PC-9 (cell line): ENCODE measurements around the gene CA6. TPM values are rescaled to one million over a fixed set of nuclear protein-coding genes. Genes with fewer than 3 reads are reported as not detected.
A peak's percentile ranks its signal among the peaks of the same experiment; 100 is the strongest.

Experiments used
- BruUV-seq: library from RNA; stranded (reverse); fragments of 400-500 nt; replicated peaks from 2 replicates; lab custom pipeline; 2021; lab: Mats Ljungman, UMichigan
- CTCF ChIA-PET: fragments of 300-600 bp; sonication (Branson Sonifier 250); formaldehyde crosslinking; loops from one replicate; lab custom pipeline; 2022; ENCODE audit warnings: antibody characterized with exemption; lab: Charles Lee
- POLR2A ChIA-PET: fragments of 300-600 bp; sonication (Branson Sonifier 250); formaldehyde crosslinking; loops from one replicate; lab custom pipeline; 2022; ENCODE audit warnings: antibody characterized with exemption; ENCODE audit not compliant: unreplicated experiment; lab: Charles Lee
- DNase-seq, 2 experiments: peaks; one replicate each; pipeline versions ENCODE4 v3.0.0 to v3.0.0-alpha.2; 2015 to 2022; ENCODE audit warnings: mixed read lengths in 1 of 2
- H2AFZ ChIP-seq: fragments of 200-600 bp; sonication (generic); 2 replicates; pipeline ENCODE4 v1.8.1; 2017; ENCODE audit warnings: antibody characterized with exemption
- H3F3A ChIP-seq: fragments of 200-600 bp; sonication (generic); 2 replicates; pipeline ENCODE4 v1.8.1; 2017; ENCODE audit warnings: antibody characterized with exemption, mild to moderate bottlenecking, low read depth; ENCODE audit not compliant: insufficient read depth
- H3K27ac ChIP-seq: fragments of 200-600 bp; sonication (generic); 2 replicates; pipeline ENCODE4 v1.6.1; 2016; ENCODE audit warnings: mixed run types
- H3K27me3 ChIP-seq: fragments of 200-600 bp; sonication (generic); 2 replicates; pipeline ENCODE4 v1.6.1; 2016; ENCODE audit warnings: low read depth, mixed run types; ENCODE audit not compliant: insufficient read depth
- H3K36me3 ChIP-seq: fragments of 200-600 bp; sonication (generic); 2 replicates; pipeline ENCODE4 v1.6.1; 2016; ENCODE audit warnings: low read depth, mixed run types
- H3K4me1 ChIP-seq: fragments of 200-600 bp; sonication (generic); replicated peaks from 2 replicates; pipeline ENCODE4 v1.6.1; 2016; ENCODE audit warnings: mixed run types; ENCODE audit not compliant: insufficient read depth
- H3K4me2 ChIP-seq: fragments of 200-600 bp; sonication (generic); 2 replicates; pipeline ENCODE4 v1.6.1; 2017; ENCODE audit warnings: mixed run types
- H3K4me3 ChIP-seq: fragments of 200-600 bp; sonication (generic); 2 replicates; pipeline ENCODE4 v1.6.1; 2016; ENCODE audit warnings: mixed run types
- H3K79me2 ChIP-seq: fragments of 200-600 bp; sonication (generic); 2 replicates; pipeline ENCODE4 v1.6.1; 2017; ENCODE audit warnings: low read depth, mixed run types
- H3K9me2 ChIP-seq: fragments of 200-600 bp; sonication (generic); 2 replicates; pipeline ENCODE4 v1.8.1; 2017; ENCODE audit warnings: mild to moderate bottlenecking; ENCODE audit not compliant: insufficient read depth
- H3K9me3 ChIP-seq: fragments of 200-600 bp; sonication (generic); 2 replicates; pipeline ENCODE4 v1.8.1; 2016; ENCODE audit warnings: low read depth; ENCODE audit not compliant: insufficient read depth
- H4K20me1 ChIP-seq: fragments of 200-600 bp; sonication (generic); 2 replicates; pipeline ENCODE4 v1.8.1; 2017; ENCODE audit not compliant: insufficient read depth
- EZH2 ChIP-seq: fragments of 200-600 bp; sonication (generic); IDR thresholded peaks from 2 replicates; pipeline ENCODE4 v1.8.0; 2017; ENCODE audit warnings: antibody characterized with exemption, low read depth
- intact Hi-C: fragments of 100-400 bp; cut with micrococcal nuclease; formaldehyde crosslinking; loops from one replicate; pipeline ENCODE4 v1.10.0; 2022; ENCODE audit not compliant: unreplicated experiment
- total RNA-seq: library from RNA; stranded (reverse); gene quantifications from 2 replicates; pipeline ENCODE4 v1.2.3, GENCODE V29; 2021
- TF ChIP-seq, protein P1 (sequence below): fragments of 200-600 bp; sonication (generic); conservative IDR thresholded peaks from 2 replicates; pipeline ENCODE4 v1.6.1; 2017; ENCODE audit warnings: mixed run types, antibody characterized with exemption, mild to moderate bottlenecking, moderate library complexity

CA6 gene
- total RNA-seq, 1 experiment from 2014 or later, result not detected

DNA sequence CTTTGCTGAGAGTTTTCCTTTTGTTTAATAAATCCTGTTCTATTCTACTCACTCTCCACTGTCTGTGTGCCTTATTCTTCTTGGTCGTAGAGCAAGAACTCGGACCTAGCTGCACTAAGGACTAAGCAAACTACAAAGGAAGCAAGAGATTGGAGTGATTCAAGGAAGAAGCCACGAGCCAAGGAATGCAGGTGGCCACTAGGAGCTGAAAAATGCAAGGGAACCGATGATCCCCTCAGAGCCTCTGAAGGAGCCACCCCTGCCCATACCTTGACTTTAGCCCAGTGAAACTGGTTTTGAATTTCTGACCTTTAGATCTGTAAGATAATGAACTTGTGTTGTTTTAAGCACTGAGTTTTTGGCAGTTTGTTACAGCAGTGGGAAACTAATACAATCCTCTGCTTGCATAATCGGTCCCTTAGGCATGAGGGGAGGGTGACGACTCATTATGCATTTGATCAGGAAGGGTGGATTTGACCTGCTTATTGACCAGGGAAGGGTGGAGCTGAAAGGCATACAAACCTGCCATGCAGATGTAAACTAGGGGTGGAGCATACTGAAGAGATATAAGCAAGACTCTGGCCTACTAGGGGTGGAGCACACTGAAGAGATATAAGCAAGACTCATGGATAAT lies 6.2 kb upstream of the CA6 start:
- Histone ChIP-seq H3K4me3 (no peak overlapping the region), H4K20me1 (no peaks in the 10 kb centered on the region), H3K79me2 (no peaks in the 10 kb centered on the region), H3K4me1 (0 out of 2 replicates have a peak, but pooled peaks cover 4% of the 10 kb centered on the region), H3K9me2 (no peaks in the 10 kb centered on the region), H3K36me3 (no peaks in the 10 kb centered on the region), H3K27ac (peak overlapping the region; percentile 54), H3F3A (peaks cover 13% of the 10 kb centered on the region; the same call in 1 of the 2 replicates), H3K9me3 (0 out of 2 replicates have a peak, but pooled peaks cover 9% of the 10 kb centered on the region), H3K27me3 (no peaks in the 10 kb centered on the region), H3K4me2 (no peak overlapping the region), H2AFZ (no peak overlapping the region)
- CTCF ChIA-PET, result no interaction called here
- BruUV-seq, result no TSS peak
- DNase-seq, result peak in 1 of 2 experiments; percentile 81
- POLR2A ChIA-PET, result no interaction called here
- intact Hi-C loops, result no loop called here
- TF ChIP-seq EZH2, result no peak
- TF ChIP-seq, protein P1, sequence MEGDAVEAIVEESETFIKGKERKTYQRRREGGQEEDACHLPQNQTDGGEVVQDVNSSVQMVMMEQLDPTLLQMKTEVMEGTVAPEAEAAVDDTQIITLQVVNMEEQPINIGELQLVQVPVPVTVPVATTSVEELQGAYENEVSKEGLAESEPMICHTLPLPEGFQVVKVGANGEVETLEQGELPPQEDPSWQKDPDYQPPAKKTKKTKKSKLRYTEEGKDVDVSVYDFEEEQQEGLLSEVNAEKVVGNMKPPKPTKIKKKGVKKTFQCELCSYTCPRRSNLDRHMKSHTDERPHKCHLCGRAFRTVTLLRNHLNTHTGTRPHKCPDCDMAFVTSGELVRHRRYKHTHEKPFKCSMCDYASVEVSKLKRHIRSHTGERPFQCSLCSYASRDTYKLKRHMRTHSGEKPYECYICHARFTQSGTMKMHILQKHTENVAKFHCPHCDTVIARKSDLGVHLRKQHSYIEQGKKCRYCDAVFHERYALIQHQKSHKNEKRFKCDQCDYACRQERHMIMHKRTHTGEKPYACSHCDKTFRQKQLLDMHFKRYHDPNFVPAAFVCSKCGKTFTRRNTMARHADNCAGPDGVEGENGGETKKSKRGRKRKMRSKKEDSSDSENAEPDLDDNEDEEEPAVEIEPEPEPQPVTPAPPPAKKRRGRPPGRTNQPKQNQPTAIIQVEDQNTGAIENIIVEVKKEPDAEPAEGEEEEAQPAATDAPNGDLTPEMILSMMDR, result no peak

DNA sequence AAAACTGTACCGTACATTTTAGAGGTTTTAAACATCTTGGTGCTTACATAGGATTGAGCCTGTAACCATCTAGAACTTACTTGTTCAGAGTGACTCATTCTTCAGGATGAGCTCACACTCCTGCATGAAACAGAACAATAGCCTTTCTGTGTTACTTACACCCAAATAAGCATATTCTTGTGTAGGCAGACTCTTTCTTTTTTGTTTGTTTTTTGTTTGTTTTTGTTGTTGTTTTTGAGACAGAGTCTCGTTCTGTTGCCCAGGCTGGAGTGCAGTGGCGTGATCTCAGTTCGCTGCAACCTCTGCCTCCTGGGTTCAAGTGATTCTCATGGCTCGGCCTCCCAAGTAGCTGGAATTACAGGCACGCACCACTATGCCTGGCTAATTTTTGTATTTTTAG lies 3.8 kb upstream of the CA6 start:
- no peak overlapping the region for H2AFZ ChIP-seq
- H3K36me3 ChIP-seq, result no peaks in the 10 kb centered on the region
- DNase-seq, result peak in 1 of 2 experiments; percentile 55
- intact Hi-C loops, result no loop called here
- H3K4me2 ChIP-seq, result peak overlapping the region; percentile 8; the same call in 1 of the 2 replicates
- ChIA-PET POLR2A (interaction anchor here (0.6 kb wide), 1 partner anchor 1115 kb away, joined by 5 read pairs; no protein-coding TSS in a partner anchor), CTCF (interaction anchor here (0.5 kb wide), 1 partner anchor 139 kb away, joined by 7 read pairs; no protein-coding TSS in a partner anchor)
- H3F3A ChIP-seq, result peaks cover 13% of the 10 kb centered on the region; the same call in 1 of the 2 replicates
- H3K27ac ChIP-seq, result no peak overlapping the region
- H3K79me2 ChIP-seq, result no peaks in the 10 kb centered on the region
- TF ChIP-seq, protein P1, result no peak
- TF ChIP-seq EZH2, result no peak
- no peaks in the 10 kb centered on the region for H4K20me1 ChIP-seq
- no TSS peak for BruUV-seq
- 0 out of 2 replicates have a peak, but pooled peaks cover 9% of the 10 kb centered on the region for H3K9me3 ChIP-seq
- no peaks in the 10 kb centered on the region for H3K9me2 ChIP-seq
- no peaks in the 10 kb centered on the region for H3K27me3 ChIP-seq
- H3K4me1 ChIP-seq, result 0 out of 2 replicates have a peak, but pooled peaks cover 4% of the 10 kb centered on the region
- no peak overlapping the region for H3K4me3 ChIP-seq

DNA sequence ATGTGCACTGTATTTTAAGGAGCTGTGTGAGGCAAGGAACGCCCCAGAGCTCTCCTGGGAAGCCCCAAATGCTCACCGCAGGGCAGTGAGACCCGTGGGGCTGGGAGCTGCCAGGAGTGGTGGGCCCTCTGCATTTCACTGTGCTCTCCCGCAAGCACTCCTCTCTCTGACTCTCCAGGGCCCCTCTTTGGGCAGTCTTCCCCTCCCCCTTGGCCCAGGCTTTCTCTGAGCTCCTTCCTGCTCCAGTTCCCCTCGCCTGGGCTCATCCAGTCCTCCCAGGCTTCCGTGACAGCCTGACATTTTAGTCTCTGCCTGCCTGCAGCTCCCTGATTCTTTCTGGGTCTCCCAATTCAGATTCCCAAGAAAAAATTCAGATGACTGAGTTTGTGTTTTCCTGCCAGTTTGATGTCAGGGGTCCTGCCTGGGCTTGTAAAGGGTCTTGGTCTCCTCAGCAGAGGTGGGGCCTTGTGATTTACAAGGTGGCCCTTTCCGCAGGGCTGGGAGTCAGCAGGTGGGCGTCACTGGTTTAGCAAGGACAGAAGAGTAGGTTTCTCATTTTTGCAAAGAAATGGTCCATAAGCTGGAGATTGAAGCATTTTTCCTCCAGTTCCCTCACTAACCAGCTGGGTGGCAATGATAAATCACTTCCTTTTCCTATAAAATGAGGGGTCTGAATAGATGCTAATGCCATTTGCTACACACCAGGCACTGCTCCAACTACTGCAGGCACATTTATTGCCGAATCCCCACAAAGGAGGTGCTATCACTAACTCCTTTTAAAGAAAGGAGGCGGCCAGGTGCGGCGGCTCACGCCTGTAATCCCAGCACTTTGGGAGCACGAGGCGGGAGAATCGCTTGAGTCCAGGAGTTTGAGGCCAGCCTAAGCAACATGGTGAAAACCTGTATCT lies 1.9 kb upstream of the CA6 start:
- Histone ChIP-seq H3K4me3 (no peak overlapping the region), H3K4me2 (no peak overlapping the region), H2AFZ (no peak overlapping the region), H3K36me3 (no peaks in the 10 kb centered on the region), H3K27ac (no peak overlapping the region), H3K9me3 (0 out of 2 replicates have a peak, but pooled peaks cover 7% of the 10 kb centered on the region), H4K20me1 (no peaks in the 10 kb centered on the region), H3K27me3 (no peaks in the 10 kb centered on the region), H3K9me2 (no peaks in the 10 kb centered on the region), H3F3A (peaks cover 13% of the 10 kb centered on the region; the same call in 1 of the 2 replicates), H3K79me2 (no peaks in the 10 kb centered on the region), H3K4me1 (0 out of 2 replicates have a peak, but pooled peaks cover 4% of the 10 kb centered on the region)
- ChIA-PET POLR2A (interaction anchor here (0.7 kb wide), 1 partner anchor 382 kb away, joined by 7 read pairs; no protein-coding TSS in a partner anchor), CTCF (interaction anchor here (0.7 kb wide), 1 partner anchor 61 kb away, joined by 3 read pairs; no protein-coding TSS in a partner anchor)
- no peak for TF ChIP-seq EZH2
- TF ChIP-seq, protein P1, result no peak
- BruUV-seq, result no TSS peak
- intact Hi-C loops, result no loop called here
- DNase-seq, result no peak
